Central memory CD4-positive, alpha-beta T cell (primary cell): Measurements from ENCODE around the gene YDJC.
"Not testable (repeated sequence)": the region's sequence is repeated elsewhere in the genome, so short reads cannot be mapped to it uniquely, and the experiment has no call there.

Experiments
- DNase-seq: peaks from one replicate; pipeline ENCODE4 v3.0.0; 2022

Gene YDJC

GRCh38 chr22:21651521-21652009, 21.7 kb upstream of the YDJC start:
- no peak for DNase-seq

GRCh38 chr22:21650823-21651520, 21.1 kb upstream of the YDJC start:
- DNase-seq: no peak

GRCh38 chr22:21650280-21650679, 20.5 kb upstream of the YDJC start:
- no peak for DNase-seq

- DNase-seq: peak; percentile 77
Observed at GRCh38 chr22:21646608-21647590, 17.1 kb upstream of the YDJC start.

- DNase-seq: not testable (repeated sequence)
Observed at GRCh38 chr22:21645513-21645912, 15.7 kb upstream of the YDJC start.

- no peak for DNase-seq
Observed at GRCh38 chr22:21643533-21644357, 13.9 kb upstream of the YDJC start.

GRCh38 chr22:21642584-21643448, 13.0 kb upstream of the YDJC start:
- DNase-seq: peak; percentile 52

- peak; percentile 98 for DNase-seq
Observed at GRCh38 chr22:21641789-21642583, 12.2 kb upstream of the YDJC start, which contains the start of gene SDF2L1. Gene SDF2L1, plus strand, starts transcription at chr22:21642302. Its CDS starts 35 bp downstream, at chr22:21642337.

GRCh38 chr22:21641417-21641788, 11.6 kb upstream of the YDJC start:
- DNase-seq: no peak

GRCh38 chr22:21640810-21641209, 11.0 kb upstream of the YDJC start:
- DNase-seq: no peak

GRCh38 chr22:21639359-21639758, 9.5 kb upstream of the YDJC start:
- no peak for DNase-seq

GRCh38 chr22:21637450-21637849, 7.6 kb upstream of the YDJC start:
- DNase-seq: not testable (repeated sequence)

- no peak for DNase-seq
Observed at GRCh38 chr22:21636629-21637218, 6.9 kb upstream of the YDJC start.

- no peak for DNase-seq
Observed at GRCh38 chr22:21635771-21636510, 6.1 kb upstream of the YDJC start.

GRCh38 chr22:21634844-21635243, 5.0 kb upstream of the YDJC start:
- no peak for DNase-seq

GRCh38 chr22:21634081-21634480, 4.3 kb upstream of the YDJC start:
- no peak for DNase-seq

GRCh38 chr22:21633481-21633880, 3.7 kb upstream of the YDJC start:
- no peak for DNase-seq

GRCh38 chr22:21632931-21633330, 3.1 kb upstream of the YDJC start:
- no peak for DNase-seq

GRCh38 chr22:21632237-21632895, 2.5 kb upstream of the YDJC start, which contains the start of gene CCDC116:
Gene CCDC116, plus strand, starts transcription at chr22:21632760. Its CDS starts 422 bp downstream, at chr22:21633182.
- DNase-seq: peak; percentile 79
